ENCODE measurements around the gene ELAVL1.

ELAVL1 gene

DNA sequence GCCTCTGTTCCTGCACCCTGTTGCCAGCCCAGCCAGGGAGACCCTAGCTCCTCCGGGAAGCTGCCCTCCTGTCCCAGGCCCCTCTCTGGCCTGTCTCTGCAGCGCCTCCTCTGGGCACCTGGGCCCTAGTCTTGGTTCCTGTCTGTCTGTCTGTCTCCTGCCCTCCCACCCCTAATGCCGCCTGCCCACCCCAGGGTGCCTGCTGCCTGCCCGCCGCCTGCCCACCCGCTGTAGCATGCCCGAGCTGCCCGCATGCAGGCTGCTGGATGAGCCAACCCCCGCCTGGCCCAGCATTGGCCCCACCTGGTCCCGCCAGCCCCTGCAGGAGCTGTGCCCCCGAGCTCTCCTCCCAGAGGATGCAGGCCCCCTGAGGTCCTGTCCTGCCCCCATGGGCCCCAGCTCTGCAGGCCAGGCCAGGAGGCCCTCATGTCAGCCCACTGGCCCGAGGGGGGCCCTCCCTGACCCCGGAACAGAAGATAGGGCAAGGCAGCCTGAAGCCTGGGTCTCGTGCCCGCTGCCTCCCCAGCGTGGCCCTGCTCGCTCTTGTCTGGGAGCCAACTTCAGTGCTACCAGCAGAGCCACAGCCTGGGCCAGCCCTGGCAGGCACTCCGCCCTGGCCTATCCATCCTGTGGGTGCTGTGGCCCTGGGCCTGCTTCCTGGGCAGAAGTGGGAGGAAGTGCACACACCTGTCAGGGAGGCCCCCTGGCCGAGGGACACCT lies 96.5 kb downstream of the ELAVL1 start:
- in situ Hi-C loops (cut with MboI; ENCODE audit: low sequenced_read_pairs, unreplicated experiment) = no loop called here
- TF ChIP-seq, protein P1, sequence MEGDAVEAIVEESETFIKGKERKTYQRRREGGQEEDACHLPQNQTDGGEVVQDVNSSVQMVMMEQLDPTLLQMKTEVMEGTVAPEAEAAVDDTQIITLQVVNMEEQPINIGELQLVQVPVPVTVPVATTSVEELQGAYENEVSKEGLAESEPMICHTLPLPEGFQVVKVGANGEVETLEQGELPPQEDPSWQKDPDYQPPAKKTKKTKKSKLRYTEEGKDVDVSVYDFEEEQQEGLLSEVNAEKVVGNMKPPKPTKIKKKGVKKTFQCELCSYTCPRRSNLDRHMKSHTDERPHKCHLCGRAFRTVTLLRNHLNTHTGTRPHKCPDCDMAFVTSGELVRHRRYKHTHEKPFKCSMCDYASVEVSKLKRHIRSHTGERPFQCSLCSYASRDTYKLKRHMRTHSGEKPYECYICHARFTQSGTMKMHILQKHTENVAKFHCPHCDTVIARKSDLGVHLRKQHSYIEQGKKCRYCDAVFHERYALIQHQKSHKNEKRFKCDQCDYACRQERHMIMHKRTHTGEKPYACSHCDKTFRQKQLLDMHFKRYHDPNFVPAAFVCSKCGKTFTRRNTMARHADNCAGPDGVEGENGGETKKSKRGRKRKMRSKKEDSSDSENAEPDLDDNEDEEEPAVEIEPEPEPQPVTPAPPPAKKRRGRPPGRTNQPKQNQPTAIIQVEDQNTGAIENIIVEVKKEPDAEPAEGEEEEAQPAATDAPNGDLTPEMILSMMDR (IDR thresholded peaks at IDR 0.05; ENCODE audit: borderline replicate concordance, control extremely low read depth, extremely low read depth, insufficient read depth, missing control alignments) = no peak
- DNase-seq (ENCODE audit: low spot score) = no peak
